AG10803 (cell line): ENCODE results near the gene VRK3.
"Not testable (repeated sequence)": the region's sequence is repeated elsewhere in the genome, so short reads cannot be mapped to it uniquely, and the experiment has no call there.

ENCODE experiments used
- DNase-seq: peaks from one replicate; pipeline ENCODE4 v3.0.0; 2010; ENCODE audit warnings: low read depth
- H3K4me3 ChIP-seq: 2 replicates; pipeline ENCODE4 v1.5.1; 2011; ENCODE audit warnings: mild to moderate bottlenecking, low read length, control low read depth
- CTCF ChIP-seq: conservative IDR thresholded peaks from 2 replicates; pipeline ENCODE4 v1.5.1; 2011; ENCODE audit warnings: mild to moderate bottlenecking, low read length, control low read depth, inconsistent platforms

The VRK3 gene

GRCh38 chr19:50025022-50025793, at the start of gene VRK3:
Gene VRK3 (minus strand): TSS chr19:50025372. CDS start chr19:50016162, 9,210 bp downstream.
- TF ChIP-seq CTCF = peak; percentile 19; the same call in 1 of the 2 replicates
- peak within 1 kb of the TSS; percentile 99 for H3K4me3 ChIP-seq
- peak; percentile 100 for DNase-seq

- DNase-seq, H3K4me3 ChIP-seq: not testable (repeated sequence)
Measured at GRCh38 chr19:50068382-50068781, 43.2 kb upstream of the VRK3 start.

DNA sequence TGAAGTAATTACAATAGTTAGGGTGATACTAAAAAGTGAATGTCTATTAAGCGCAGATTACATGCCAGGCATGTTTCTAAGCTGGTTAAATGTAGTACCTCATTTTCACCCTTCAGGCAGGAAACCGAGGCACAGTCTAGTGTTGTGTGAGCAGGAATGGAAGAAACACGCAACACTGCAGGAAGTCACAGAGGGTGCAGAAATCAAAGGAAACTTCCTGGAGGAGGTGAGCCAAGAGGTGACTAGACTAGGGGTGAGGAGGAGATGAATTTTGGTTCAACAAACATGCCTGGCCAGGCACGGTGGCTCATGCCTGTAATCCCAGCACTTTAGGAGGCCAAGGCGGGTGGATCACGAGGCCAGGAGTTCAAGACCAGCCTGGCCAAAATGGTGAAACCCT, 42.4 kb upstream of the VRK3 start:
- no peak for DNase-seq
- H3K4me3 ChIP-seq = no peak overlapping the region
- no peak for TF ChIP-seq CTCF

GRCh38 chr19:50065938-50066337, 40.8 kb upstream of the VRK3 start:
- no peak overlapping the region for H3K4me3 ChIP-seq
- TF ChIP-seq CTCF = no peak
- no peak for DNase-seq

GRCh38 chr19:50061650-50062049, 36.5 kb upstream of the VRK3 start:
- TF ChIP-seq CTCF = no peak
- H3K4me3 ChIP-seq = no peak overlapping the region
- no peak for DNase-seq

DNA sequence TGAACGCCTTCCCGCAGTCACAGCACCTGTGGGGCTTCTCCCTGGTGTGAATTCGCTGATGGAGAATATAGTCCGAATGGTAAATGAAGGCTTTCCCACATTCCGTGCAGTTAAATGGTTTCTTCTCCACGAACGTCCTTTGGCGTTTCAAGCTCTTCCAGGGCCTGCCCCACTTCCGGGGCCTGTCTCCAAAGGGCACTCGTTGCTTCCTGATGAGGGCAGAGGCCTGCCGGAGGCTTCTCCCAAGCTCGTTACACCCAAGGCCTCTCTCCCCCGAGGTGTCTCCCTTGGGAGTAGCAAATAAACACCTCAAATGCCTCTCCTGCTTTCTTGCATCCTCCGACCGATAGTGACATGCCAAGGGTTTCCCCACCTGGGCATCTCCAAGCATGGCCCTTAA, 34.9 kb upstream of the VRK3 start:
- no peak overlapping the region for H3K4me3 ChIP-seq
- no peak for TF ChIP-seq CTCF
- DNase-seq = no peak

GRCh38 chr19:50059045-50059444, 33.9 kb upstream of the VRK3 start:
- DNase-seq = no peak
- H3K4me3 ChIP-seq = no peak overlapping the region
- no peak for TF ChIP-seq CTCF
